ENCODE measurements around the gene NEK7.

The NEK7 gene

DNA sequence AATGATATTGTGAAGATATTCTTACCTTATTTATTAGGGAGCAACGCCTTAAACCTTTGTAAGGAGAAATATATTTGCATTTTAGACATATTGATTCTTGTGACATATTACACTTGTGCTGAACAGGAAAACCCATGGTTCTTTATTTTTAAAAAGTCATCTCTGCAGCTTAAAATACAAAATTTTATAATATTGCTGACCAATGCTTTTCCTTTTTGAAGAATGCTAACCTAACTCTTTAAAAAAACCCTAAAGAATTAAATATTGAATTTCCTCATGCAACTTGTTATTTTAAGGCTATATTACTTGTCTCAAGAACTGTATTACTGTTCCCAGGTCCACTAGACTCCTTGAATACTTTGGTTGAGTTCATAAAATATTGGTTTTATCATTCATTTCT, 99.0 kb downstream of the NEK7 start:
- DNase-seq (ENCODE audit: low read depth in 2 of 2) = no peak

DNA sequence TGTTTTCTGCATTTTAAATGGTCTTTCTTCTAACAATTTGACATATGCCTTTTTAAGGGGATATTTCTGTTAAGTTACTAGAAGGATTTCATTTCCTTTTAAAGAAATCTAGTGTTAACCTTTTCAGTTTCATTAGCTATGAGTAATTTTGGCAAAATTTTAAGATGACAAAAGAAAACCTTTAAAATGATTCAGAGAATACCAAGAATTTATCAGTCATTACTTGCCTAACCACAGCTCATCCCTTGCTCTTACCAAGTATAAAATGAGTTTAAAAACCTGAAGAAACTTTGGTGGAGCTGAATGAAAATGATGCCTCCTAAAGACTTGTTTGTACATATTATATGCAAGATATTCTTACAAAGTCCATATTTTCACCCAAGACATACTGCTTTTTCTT, 101.7 kb downstream of the NEK7 start:
- DNase-seq (ENCODE audit: low read depth in 2 of 2) = no peak

DNA sequence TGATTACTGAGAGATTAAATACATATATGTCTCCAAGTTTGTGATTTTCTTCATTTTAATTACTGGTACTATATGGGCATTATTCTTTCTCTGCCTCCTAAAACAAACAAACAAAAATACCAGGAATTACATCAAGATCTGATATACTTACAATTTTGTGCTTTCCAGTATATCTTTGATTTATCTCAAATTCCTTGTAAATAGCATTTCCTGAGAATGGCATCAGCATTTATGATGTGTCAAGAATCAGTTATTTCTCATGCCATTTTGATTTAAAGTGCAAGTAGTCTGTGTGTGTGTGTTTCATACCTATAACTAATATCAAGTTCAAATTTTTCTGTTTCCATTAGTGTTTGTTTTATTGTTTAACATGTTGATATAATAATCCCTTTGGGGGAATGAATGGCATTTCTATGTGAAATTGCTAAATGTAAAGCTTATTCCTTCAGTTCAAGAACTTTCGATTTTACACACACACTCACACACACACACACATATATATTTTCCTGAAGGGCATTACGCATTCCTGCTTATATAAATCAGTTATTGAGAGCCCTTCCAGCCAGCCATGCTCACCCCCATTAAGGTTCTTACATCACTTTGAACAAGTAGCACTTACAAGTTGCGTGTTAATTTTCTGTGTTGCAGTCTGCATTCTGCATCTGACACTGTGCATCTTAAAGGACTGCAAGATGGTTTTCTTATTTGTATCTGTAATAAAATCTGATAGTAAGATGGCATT, 102.7 kb downstream of the NEK7 start:
- DNase-seq (ENCODE audit: low read depth in 2 of 2) = no peak

- DNase-seq (ENCODE audit: low read depth in 2 of 2) = no peak
These were observed 105.1 kb downstream of the NEK7 start for GRCh38 chr1:198261886-198262285.

DNA sequence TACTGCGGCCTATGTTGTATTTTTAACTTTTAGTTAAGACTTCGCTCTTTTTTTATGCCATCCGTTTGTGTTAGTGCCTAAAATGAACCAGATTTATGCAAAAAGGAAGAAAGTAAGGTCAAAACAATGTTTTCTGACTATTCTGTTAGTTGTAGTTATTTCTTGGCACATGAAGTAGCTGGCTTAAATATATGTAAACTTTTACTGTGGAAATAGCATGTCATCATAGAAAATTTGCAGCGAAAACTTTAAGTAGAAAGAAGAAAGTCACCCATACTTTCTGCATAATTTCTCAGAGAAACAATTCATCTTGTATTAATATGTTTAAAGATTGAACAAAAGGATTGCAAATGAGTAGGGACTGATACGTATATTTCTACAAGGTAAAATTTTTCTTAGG, 106.4 kb downstream of the NEK7 start:
- no peak for DNase-seq (ENCODE audit: low read depth in 2 of 2)

- no peak for DNase-seq (ENCODE audit: low read depth in 2 of 2)
These were observed 107.5 kb downstream of the NEK7 start for GRCh38 chr1:198264282-198264681.

DNA sequence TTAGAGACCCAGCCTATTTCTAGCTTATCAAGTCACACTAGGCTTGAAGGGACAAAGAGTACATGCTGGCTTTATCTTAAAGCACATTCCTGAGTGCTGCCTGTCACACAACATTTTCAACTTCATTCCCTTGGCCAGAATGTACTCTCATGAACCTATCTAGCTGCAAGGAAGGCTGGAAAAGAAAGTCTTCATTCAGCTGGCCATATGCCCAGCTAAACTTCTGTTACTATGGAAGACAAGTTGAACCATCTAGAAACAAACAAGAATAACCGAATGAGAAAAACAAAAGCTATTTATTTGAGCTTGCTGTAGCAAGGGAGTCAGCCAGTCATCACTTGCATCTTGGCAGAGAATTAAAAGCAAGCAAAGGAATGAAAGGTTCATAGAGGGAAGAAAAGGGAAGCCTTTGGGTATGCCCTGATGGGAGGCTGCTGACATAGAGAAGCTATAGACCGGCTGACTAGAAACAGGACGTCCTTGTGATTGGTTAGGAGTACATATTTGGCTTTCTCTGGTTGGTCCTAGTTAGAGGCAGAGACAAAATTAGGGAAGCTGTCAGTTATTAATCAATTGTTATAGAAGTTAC, 108.4 kb downstream of the NEK7 start:
- no peak for DNase-seq (ENCODE audit: low read depth in 2 of 2)

DNA sequence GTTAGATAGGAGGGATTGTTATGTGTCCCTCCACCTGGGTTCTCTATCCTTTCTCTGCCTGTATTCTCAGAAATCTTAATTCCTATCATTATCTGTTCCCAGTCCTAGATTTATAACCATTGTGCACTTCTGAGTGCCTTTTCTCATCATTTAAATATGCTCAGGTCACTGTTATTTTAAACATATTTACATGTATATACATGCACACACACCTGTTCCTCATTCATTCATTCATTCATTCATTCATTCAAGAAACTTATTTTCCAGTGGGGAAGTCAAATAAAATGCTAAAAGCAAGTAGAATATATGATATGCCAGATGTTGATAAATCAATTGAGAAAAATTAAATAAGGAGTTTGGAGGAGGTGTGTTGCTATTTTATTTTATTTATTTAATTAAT, 110.3 kb downstream of the NEK7 start:
- DNase-seq (ENCODE audit: low read depth in 2 of 2) = no peak

GRCh38 chr1:198267921-198268320, 111.1 kb downstream of the NEK7 start:
- no peak for DNase-seq (ENCODE audit: low read depth in 2 of 2)

- DNase-seq (ENCODE audit: low read depth in 2 of 2) = no peak
These were observed 112.2 kb downstream of the NEK7 start for GRCh38 chr1:198268784-198269645.

GRCh38 chr1:198269646-198269940, 112.8 kb downstream of the NEK7 start:
- DNase-seq (ENCODE audit: low read depth in 2 of 2) = no peak

DNA sequence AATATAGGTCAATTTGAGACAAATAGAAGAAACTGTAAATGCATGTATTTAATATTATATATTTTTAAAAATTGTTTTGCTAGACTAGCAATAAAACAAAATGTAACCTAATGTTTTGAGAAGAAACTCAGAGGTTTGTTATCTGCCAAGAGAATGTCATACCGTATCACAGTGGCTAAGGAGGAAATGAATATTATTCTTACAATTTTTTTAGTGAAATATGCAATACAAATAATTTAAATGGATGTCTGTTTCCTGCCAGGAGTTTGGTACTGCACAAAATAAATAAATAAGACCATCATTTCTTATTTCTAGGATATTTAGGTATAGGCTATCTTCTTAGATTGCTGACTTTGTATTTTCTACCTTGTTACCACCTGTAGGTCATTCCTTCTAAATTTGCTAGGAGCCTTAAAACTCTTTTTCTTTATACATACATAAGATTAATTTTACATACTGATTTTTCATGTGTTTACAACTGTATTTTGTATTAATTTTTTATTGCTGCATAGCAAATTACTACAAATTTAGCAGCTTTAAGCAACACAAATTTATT, 113.6 kb downstream of the NEK7 start:
- no peak for DNase-seq (ENCODE audit: low read depth in 2 of 2)

DNA sequence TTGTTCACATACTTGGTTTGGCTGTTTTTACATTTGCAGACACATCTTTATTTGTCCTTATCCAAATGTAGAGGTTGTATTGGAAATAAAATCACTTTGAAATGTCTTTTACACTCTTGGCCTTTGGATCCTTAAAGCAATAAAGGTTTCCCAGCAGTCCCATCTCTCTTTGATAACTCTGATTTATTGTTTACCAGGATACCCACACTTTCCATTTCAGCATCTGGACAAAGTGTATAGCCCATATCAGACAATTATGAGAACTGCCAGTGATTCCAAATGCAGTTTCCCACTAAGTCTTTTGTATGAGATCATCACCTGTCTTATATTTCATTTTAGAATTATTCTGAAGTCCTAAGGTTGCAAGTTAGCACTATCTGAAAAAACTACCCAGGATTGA, 114.7 kb downstream of the NEK7 start:
- DNase-seq (ENCODE audit: low read depth in 2 of 2) = no peak

DNA sequence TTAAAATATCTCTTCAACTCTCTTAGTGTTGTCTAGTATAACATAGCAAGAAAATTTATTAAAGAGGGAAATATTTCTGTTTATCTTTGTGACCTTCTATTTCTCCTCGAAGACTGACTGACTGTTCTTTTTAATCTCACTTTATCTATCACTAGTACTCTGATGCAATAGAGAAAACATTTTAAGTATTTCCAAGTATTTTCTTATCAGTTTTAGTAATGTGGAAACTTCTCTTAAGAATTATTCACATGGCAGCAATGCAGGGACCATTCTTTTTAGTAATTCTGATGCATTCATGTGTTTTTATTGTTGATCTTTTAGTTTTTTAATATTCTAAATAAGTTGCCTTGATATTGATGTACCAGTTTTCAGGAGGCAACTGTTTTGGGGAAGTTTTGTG, 115.7 kb downstream of the NEK7 start:
- no peak for DNase-seq (ENCODE audit: low read depth in 2 of 2)

DNA sequence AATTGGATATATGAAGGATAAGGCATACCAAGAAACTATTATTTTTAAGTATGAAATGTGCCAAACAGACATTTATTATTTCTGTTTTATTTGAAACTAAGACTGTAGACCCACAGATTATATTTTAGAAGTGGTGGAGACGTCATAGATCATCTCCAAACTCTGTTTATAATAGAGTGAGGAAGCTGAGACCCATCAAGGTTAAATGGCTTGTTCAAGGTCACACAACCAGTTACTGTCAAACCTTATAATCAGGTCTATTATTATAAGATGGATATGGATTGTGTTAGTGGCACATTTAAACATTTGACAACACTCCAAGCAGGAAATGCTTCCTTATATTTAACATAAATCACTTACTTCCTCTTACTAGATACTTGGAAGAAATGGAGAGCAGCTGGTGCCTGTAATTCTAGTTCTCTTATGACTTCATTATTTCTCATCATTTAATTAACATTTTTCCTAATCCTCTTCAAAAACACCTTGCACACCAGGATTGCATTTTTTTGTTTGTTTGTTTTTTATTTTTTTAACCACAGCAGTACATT, 117.0 kb downstream of the NEK7 start:
- no peak for DNase-seq (ENCODE audit: low read depth in 2 of 2)

DNA sequence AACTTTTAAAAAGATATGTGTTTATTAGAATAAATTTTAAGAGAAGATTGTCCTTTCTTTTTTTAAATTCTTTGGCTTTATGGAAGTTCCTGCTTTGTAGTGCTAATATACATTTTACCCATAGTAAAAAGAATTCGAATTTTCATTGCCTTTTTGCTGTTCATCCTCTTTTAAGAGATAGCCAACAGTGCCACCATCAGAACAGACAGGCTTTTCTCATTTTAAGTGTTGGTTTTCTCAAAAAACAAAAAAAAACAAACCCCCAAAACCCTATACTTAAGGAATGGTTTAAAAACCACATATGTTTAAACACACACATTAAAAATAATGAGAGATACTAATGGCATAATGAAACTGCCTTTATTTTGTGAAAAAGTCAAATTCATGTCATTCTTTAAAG, 118.8 kb downstream of the NEK7 start:
- DNase-seq (ENCODE audit: low read depth in 2 of 2) = no peak

- DNase-seq (ENCODE audit: low read depth in 2 of 2) = no peak
These were observed 119.4 kb downstream of the NEK7 start for GRCh38 chr1:198276241-198276640.

DNA sequence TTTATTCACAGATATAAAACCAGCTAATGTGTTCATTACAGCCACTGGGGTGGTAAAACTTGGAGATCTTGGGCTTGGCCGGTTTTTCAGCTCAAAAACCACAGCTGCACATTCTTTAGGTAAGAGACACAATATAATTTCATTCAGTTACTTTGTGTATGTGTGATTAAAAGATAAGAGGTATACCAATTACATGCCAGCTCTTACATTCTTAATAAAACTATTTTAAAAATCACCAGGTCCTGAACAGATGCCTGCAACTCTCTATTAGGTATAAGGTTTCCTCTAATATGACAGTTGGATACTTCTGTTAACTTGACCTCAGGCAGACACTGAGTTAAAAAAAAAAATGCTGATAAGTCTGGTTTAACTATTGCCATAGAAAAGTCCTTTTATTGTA, 122.1 kb downstream of the NEK7 start:
- no peak for DNase-seq (ENCODE audit: low read depth in 2 of 2)

GRCh38 chr1:198280080-198280479, 123.3 kb downstream of the NEK7 start:
- DNase-seq (ENCODE audit: low read depth in 2 of 2) = no peak

GRCh38 chr1:198281911-198282310, 125.1 kb downstream of the NEK7 start:
- no peak for DNase-seq (ENCODE audit: low read depth in 2 of 2)

DNA sequence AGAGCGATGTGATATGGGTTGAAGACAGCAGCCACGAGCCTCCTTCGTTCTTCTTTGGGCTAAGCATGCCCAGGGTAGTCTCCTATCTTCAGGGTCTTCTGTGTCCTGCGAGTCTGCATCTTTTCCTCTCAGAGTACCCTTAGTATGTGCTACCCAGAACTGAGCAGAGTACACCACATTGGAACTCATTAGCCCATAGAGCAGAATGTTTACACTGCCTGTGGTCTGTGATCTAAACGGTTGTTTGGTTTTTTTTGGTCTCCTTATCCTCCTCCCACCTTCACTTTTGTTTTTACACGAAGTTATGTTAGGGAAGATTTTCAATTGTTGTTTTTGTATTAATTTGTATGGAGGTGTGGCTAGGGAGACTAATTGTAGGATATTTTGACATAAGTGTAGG, 126.4 kb downstream of the NEK7 start:
- DNase-seq (ENCODE audit: low read depth in 2 of 2) = no peak

- no peak for DNase-seq (ENCODE audit: low read depth in 2 of 2)
These were observed 131.1 kb downstream of the NEK7 start for GRCh38 chr1:198287916-198288315.
